Astrocyte (in vitro differentiated cells and primary cell): Measurements from ENCODE around the gene ATXN2.

Source experiments
- CTCF ChIP-seq: IDR thresholded peaks from 2 replicates; pipeline ENCODE4 v1.5.1; 2011; ENCODE audit warnings: low read depth, mild to moderate bottlenecking, inconsistent platforms, low read length, moderate library complexity; ENCODE audit not compliant: insufficient read depth
- EZH2 ChIP-seq: IDR thresholded peaks from 2 replicates; pipeline ENCODE4 v1.6.1; 2012; ENCODE audit warnings: mild to moderate bottlenecking, low read length, inconsistent platforms; ENCODE audit not compliant: insufficient read depth

- no peak for TF ChIP-seq CTCF
- no peak for TF ChIP-seq EZH2
Observed at GRCh38 chr12:111642681-111643426, 43.7 kb upstream of the ATXN2 start.
